HL-60/S4 treated with retinoic acid at 250 ng/mL for 4 days and 3 days (cell line): ENCODE measurements around the gene ALKBH7.

ENCODE experiments used
- in situ Hi-C: fragments of 300-500 bp; cut with MboI; formaldehyde crosslinking; loops from 2 replicates; pipeline ENCODE4 v1.7.0; 2022; ENCODE audit warnings: low sequenced_read_pairs

The ALKBH7 gene

GRCh38 chr19:6423499-6424194 lies 51.1 kb downstream of the ALKBH7 start:
- in situ Hi-C loops = no loop called here

- in situ Hi-C loops = no loop called here
Measured at GRCh38 chr19:6424195-6424938, 51.8 kb downstream of the ALKBH7 start, which contains the start of gene KHSRP. Gene KHSRP, minus strand, starts transcription at chr19:6424811. Its CDS starts 110 bp downstream, at chr19:6424701.
